Measurements from ENCODE around the gene SEC22A. TPM values are rescaled to one million over a fixed set of nuclear protein-coding genes. Genes with fewer than 3 reads are reported as not detected.

SEC22A gene
- total and polyA plus RNA-seq, 10 of the 15 experiments (the other 5 are each of a cell fraction or from before 2014, with no cell fraction given) = 19.3 to 70.3 (median 36.7) TPM

DNA sequence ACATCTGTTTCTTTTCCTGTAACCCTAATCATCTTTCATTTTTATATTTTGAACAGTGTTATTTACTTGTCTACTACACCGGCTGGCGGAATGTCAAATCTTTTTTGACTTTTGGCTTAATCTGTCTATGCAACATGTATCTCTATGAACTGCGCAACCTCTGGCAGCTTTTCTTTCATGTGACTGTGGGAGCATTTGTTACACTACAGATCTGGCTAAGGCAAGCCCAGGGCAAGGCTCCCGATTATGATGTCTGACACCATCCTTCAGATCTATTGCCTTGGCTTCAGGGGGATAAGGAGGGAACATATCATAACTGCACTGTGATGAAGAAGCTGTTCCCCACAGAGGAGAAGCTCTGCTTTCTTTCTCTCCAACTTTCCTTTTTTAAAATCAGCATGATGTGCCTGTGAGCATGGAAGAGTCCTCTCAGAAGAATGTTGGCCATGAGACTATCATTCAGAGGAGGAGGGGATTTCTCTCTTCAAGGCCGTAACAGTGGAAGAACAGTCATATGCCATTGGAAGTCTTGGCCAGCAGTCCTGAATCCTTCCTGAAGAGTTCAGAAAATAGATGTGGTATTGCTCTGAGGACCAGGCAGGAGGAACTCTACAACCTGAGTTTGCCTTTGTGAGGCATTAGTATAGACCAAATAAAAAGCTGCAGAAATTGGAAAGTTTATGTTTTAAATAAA, 69.9 kb downstream of the SEC22A start (continued):
- TF ChIP-seq CUX1 (IDR thresholded peaks at IDR 0.05; ENCODE audit: insufficient replicate concordance, low read depth, low read length) (no peak), BCL11A (IDR thresholded peaks at IDR 0.05; ENCODE audit: low read depth, low read length) (no peak), CEBPB (IDR thresholded peaks at IDR 0.05; ENCODE audit: borderline replicate concordance in 1 of 2, low read depth in 2 of 2, low read length in 2 of 2) (no peak), BACH1 (IDR thresholded peaks at IDR 0.05; ENCODE audit: borderline replicate concordance) (no peak), FOXM1 (IDR thresholded peaks at IDR 0.05; ENCODE audit: low read depth, low read length) (no peak), WRNIP1 (IDR thresholded peaks at IDR 0.05; ENCODE audit: borderline replicate concordance, low read depth, low read length) (no peak)
- TF ChIP-seq, protein P1, sequence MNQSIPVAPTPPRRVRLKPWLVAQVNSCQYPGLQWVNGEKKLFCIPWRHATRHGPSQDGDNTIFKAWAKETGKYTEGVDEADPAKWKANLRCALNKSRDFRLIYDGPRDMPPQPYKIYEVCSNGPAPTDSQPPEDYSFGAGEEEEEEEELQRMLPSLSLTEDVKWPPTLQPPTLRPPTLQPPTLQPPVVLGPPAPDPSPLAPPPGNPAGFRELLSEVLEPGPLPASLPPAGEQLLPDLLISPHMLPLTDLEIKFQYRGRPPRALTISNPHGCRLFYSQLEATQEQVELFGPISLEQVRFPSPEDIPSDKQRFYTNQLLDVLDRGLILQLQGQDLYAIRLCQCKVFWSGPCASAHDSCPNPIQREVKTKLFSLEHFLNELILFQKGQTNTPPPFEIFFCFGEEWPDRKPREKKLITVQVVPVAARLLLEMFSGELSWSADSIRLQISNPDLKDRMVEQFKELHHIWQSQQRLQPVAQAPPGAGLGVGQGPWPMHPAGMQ (IDR thresholded peaks at IDR 0.05; ENCODE audit: borderline replicate concordance) = no peak

Measured in GM12878 (cell line).